Choroid plexus epithelial cell (primary cell): ENCODE results near the gene BTN1A1.

Source experiments
- DNase-seq: peaks from one replicate; pipeline ENCODE4 v3.0.0-alpha.2; 2010; ENCODE audit warnings: low read depth
- H3K4me3 ChIP-seq: 2 replicates; pipeline ENCODE4 v1.5.1; 2011; ENCODE audit warnings: low read depth, mild to moderate bottlenecking, control low read depth, low read length, moderate library complexity
- TF ChIP-seq, protein P1 (sequence below): conservative IDR thresholded peaks from 2 replicates; pipeline ENCODE4 v1.5.1; 2011; ENCODE audit warnings: low read depth, mild to moderate bottlenecking, control low read depth, inconsistent platforms, low read length, moderate library complexity

Gene BTN1A1, protein sequence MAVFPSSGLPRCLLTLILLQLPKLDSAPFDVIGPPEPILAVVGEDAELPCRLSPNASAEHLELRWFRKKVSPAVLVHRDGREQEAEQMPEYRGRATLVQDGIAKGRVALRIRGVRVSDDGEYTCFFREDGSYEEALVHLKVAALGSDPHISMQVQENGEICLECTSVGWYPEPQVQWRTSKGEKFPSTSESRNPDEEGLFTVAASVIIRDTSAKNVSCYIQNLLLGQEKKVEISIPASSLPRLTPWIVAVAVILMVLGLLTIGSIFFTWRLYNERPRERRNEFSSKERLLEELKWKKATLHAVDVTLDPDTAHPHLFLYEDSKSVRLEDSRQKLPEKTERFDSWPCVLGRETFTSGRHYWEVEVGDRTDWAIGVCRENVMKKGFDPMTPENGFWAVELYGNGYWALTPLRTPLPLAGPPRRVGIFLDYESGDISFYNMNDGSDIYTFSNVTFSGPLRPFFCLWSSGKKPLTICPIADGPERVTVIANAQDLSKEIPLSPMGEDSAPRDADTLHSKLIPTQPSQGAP

DNA sequence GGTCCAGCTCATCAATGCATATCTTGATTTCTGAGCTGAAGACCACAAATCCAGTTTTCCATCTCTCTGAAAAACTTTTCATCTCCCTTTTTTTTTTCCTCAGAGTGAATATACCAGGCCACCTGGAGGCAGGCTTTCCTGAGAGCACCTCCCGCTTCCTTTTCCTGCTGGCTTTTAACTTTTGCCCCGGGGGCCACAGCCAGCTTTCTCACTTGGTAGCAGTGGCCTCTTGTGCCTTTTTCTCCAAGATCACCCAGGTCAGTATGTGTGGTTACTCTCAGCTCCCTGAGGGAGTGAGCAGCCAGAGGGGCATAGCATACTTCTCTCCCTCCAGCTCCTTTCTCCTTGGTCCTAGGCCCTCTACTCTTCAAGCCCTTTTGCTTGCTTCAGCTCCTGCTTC is at the start of gene BTN1A1:
Gene BTN1A1, plus strand, starts transcription at position 202 of the 400 bp plus-strand sequence. CDS start 984 bp downstream, outside the sequence.
- H3K4me3 ChIP-seq, result no peak within 1 kb of the TSS
- DNase-seq, result no peak
- TF ChIP-seq, protein P1, sequence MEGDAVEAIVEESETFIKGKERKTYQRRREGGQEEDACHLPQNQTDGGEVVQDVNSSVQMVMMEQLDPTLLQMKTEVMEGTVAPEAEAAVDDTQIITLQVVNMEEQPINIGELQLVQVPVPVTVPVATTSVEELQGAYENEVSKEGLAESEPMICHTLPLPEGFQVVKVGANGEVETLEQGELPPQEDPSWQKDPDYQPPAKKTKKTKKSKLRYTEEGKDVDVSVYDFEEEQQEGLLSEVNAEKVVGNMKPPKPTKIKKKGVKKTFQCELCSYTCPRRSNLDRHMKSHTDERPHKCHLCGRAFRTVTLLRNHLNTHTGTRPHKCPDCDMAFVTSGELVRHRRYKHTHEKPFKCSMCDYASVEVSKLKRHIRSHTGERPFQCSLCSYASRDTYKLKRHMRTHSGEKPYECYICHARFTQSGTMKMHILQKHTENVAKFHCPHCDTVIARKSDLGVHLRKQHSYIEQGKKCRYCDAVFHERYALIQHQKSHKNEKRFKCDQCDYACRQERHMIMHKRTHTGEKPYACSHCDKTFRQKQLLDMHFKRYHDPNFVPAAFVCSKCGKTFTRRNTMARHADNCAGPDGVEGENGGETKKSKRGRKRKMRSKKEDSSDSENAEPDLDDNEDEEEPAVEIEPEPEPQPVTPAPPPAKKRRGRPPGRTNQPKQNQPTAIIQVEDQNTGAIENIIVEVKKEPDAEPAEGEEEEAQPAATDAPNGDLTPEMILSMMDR, result no peak

DNA sequence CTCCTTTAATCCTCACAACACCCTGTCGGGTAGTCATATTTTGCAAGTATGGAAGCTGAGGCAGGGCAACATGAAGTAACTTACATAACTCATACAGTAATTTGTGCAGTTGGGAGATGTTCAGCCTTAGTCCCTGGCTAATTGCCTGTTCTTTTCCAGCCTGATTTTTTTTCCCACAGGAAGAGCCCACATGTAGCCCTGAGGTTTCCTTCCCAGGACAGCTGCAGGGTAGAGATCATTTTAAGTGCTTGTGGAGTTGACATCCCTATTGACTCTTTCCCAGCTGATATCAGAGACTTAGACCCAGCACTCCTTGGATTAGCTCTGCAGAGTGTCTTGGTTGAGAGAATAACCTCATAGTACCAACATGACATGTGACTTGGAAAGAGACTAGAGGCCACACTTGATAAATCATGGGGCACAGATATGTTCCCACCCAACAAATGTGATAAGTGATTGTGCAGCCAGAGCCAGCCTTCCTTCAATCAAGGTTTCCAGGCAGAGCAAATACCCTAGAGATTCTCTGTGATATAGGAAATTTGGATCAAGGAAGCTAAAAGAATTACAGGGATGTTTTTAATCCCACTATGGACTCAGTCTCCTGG is 47.4 kb upstream of the BTN1A1 start:
- TF ChIP-seq, protein P1, result no peak
- DNase-seq, result no peak
- no peak overlapping the region for H3K4me3 ChIP-seq

DNA sequence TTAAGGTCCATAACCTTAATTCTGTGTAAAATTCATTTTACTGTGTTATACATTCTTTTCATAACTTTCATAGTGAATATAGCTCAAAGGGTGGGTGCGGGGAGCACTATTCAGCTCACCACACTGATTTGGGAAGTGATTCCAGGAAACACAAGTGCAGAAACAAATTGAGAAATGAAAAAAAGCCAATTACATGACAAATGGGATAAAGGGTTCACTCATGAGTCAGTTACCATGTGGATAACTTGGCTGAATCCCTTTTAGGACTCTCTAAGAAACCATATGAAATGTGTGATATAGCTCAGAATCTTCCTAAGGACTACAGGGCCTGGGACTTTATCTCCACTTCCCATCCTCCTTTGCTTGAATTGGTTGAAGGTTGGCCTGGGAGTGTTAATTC is 45.5 kb upstream of the BTN1A1 start:
- no peak overlapping the region for H3K4me3 ChIP-seq
- DNase-seq, result no peak
- TF ChIP-seq, protein P1, result no peak

DNA sequence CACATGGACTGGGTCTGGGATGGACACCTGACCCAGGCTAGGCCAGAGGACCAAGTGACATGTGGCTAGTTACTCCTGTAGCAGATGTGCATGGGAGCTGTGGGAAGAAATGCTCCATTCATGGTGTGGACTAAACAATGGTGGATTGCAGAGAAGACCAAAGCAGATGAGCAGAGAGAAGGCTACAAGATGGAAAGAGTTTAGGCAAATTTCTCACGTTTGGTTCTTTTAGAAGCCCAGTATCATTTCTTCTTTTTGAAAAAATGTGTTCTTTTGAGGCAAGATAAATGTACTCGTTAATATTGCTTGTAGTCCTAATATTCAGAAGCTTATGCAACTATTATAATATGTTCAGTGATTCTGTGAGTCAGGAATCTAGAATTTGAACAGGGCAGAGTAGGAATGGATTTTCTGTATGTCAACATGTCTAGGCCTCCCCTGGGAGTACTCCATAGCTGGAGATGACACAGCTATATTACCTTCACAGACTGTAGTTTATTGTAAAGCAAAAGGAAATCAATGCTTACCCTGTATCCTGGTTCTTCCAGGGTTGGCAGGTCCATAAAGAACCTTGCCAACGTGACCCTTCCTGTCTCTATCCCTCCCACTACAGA is 44.6 kb upstream of the BTN1A1 start:
- peak; percentile 34 for DNase-seq
- H3K4me3 ChIP-seq, result no peak overlapping the region
- TF ChIP-seq, protein P1, result no peak

DNA sequence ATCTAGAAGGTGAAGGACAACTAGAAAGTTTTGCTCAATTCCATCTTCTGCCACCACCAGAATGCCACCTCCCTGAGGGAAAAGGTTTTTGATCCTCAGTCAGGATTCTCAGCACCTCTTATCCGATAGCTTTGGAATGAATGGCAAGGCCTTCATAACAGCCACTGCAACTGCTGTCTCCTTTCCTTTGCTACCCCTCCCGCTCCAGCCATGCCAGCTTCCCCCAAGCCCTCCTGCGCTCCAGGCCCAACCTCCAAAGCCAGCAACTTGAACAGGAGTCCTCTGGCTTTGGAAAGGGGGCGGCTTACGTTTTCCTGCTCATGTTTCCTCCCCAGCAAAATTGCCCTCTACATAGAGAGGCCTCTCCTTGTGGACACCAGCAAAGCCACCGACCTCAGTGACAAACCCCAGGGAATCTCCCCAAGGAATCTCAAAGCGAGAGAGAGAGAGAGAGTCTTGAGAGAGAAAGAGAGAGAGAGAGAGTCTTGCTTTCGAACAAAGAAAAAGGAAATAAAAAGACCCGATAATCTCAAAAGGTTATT is 42.8 kb upstream of the BTN1A1 start:
- TF ChIP-seq, protein P1, result no peak
- no peak for DNase-seq
- peak overlapping the region; percentile 46 for H3K4me3 ChIP-seq

DNA sequence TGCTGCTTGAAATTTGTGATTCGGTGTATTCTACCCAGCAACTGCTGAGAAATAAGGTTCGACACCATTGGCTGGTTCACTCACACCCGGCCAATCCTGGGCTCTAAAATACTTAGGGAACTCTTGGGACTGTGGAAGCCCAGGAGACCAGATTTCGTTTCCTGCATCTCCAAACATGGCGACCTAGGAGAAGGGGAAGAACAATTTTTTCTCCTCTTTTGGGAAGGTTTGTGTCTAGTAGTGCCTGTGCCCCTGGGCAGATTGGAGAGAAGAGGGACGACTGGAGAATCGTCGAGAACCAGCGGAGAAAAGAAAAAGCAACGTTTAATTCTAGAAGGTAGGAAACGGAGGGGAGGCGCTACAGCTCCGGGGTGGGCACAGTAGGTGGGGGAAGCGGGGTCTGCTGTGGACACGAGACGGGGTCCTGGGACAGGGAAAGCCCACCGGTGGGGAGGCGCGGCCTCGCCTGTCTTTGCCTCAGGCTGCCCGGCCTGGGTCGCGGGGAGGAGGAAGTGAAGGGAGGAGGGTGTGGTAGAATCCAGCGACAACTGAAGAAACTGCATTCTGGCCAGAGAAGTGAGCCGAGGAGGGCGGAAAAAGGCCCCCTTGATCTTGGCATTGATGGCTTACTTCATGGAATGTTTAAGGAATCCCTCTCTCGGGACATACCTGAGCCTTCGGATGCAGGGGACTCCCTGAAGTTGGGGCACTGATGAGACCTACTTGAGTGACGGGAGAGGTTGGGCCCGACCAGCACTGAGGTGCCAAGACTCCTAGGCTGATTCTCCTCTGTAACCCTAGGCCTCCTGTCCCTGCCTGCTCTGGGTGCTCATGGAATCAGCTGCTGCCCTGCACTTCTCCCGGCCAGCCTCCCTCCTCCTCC is 42.1 kb upstream of the BTN1A1 start, which contains the start of gene BTN2A1:
Gene BTN2A1, plus strand, starts transcription at position 150 of the 883 bp plus-strand sequence. Its CDS starts 682 bp downstream, at position 832.
- TF ChIP-seq, protein P1, result peak; percentile 19
- peak; percentile 96 for DNase-seq
- peak within 1 kb of the TSS; percentile 95 for H3K4me3 ChIP-seq
